ENCODE measurements around the gene BEND2.
"Not testable (repeated sequence)": the region's sequence is repeated elsewhere in the genome, so short reads cannot be mapped to it uniquely, and the experiment has no call there.

Gene BEND2

DNA sequence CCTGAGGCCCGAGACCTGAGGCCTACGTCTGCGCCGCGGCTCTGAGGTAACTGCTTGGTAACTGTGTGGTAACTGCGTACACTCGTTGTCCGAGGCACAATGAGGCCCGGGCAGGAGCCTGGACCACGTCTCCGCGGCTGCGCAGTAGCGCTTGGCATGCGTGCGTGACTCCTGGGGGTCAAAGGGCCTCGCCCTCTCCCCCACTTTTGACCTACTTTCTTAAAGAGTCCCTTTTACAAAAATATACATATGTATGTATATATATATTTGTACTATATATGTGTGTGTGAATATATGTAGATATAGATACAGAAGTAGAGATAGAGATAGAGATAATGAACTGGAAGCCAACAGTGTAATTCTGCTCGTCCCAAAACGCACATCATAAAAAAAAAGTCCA lies at the start of gene BEND2:
BEND2 (minus strand) TSS at position 101 of the 400 bp plus-strand sequence. CDS start 136 bp downstream, outside the sequence.
- no peak within 1 kb of the TSS for H3K27ac ChIP-seq (ENCODE audit: low read depth, low read length)
- H3K27me3 ChIP-seq (ENCODE audit: control insufficient read depth, low read length), result no peaks in the 10 kb centered on the region
- no peaks in the 10 kb centered on the region for H3K9me2 ChIP-seq (replicated peaks; ENCODE audit: control insufficient read depth, low read length)
- no peaks in the 10 kb centered on the region for H3K9me3 ChIP-seq (ENCODE audit: control insufficient read depth, insufficient read depth, low read length)
- H3K36me3 ChIP-seq (ENCODE audit: control insufficient read depth, low read length), result no peaks in the 10 kb centered on the region
- H4K20me1 ChIP-seq (ENCODE audit: control insufficient read depth, insufficient read depth, low read depth, low read length), result no peaks in the 10 kb centered on the region
- no peaks in the 10 kb centered on the region for H3K79me2 ChIP-seq (ENCODE audit: control insufficient read depth, low read length)
- H3F3A ChIP-seq (ENCODE audit: control insufficient read depth, insufficient read depth), result no peaks in the 10 kb centered on the region
- no peaks in the 10 kb centered on the region for H3K4me1 ChIP-seq (ENCODE audit: control insufficient read depth, low read length)
- no peak within 1 kb of the TSS for H3K4me2 ChIP-seq (ENCODE audit: low read length)
- no peak within 1 kb of the TSS for H3K4me3 ChIP-seq (ENCODE audit: low read length)
- no peak for TF ChIP-seq EZH2phosphoT487 (IDR thresholded peaks at IDR 0.05; ENCODE audit: borderline replicate concordance, low read length)
- TF ChIP-seq, protein P1, sequence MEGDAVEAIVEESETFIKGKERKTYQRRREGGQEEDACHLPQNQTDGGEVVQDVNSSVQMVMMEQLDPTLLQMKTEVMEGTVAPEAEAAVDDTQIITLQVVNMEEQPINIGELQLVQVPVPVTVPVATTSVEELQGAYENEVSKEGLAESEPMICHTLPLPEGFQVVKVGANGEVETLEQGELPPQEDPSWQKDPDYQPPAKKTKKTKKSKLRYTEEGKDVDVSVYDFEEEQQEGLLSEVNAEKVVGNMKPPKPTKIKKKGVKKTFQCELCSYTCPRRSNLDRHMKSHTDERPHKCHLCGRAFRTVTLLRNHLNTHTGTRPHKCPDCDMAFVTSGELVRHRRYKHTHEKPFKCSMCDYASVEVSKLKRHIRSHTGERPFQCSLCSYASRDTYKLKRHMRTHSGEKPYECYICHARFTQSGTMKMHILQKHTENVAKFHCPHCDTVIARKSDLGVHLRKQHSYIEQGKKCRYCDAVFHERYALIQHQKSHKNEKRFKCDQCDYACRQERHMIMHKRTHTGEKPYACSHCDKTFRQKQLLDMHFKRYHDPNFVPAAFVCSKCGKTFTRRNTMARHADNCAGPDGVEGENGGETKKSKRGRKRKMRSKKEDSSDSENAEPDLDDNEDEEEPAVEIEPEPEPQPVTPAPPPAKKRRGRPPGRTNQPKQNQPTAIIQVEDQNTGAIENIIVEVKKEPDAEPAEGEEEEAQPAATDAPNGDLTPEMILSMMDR (IDR thresholded peaks at IDR 0.05; ENCODE audit: low read depth, low read length, poor library complexity, severe bottlenecking), result no peak

DNA sequence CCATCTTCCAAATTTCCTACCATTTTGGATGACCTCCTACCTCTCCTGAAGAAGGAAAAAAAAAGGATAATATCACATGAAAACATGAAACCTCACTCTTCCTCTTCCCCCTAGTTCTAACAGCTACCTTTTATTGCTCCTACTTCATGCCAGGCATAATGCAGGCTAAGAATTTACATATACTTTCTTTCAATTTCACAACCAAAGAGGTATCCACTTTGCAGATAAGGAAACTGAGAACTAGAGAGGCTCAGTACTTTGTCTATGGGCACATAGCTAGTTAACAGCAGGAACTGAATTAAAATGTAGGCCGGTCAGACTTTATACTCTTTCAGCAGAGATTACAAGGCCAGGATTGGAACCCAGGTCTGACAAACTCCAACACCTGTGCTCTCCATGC lies 34.4 kb upstream of the BEND2 start:
- Histone ChIP-seq H3K4me2 (ENCODE audit: low read length) (no peak overlapping the region), H4K20me1 (ENCODE audit: control insufficient read depth, insufficient read depth, low read depth, low read length) (no peaks in the 10 kb centered on the region), H3K36me3 (ENCODE audit: control insufficient read depth, low read length) (no peaks in the 10 kb centered on the region), H3F3A (ENCODE audit: control insufficient read depth, insufficient read depth) (no peaks in the 10 kb centered on the region), H3K27ac (ENCODE audit: low read depth, low read length) (no peak overlapping the region), H3K4me3 (ENCODE audit: low read length) (no peak overlapping the region), H3K4me1 (ENCODE audit: control insufficient read depth, low read length) (no peaks in the 10 kb centered on the region), H3K9me3 (ENCODE audit: control insufficient read depth, insufficient read depth, low read length) (no peaks in the 10 kb centered on the region), H3K79me2 (ENCODE audit: control insufficient read depth, low read length) (no peaks in the 10 kb centered on the region), H3K9me2 (replicated peaks; ENCODE audit: control insufficient read depth, low read length) (no peaks in the 10 kb centered on the region), H3K27me3 (ENCODE audit: control insufficient read depth, low read length) (no peaks in the 10 kb centered on the region)
- TF ChIP-seq, protein P1 (IDR thresholded peaks at IDR 0.05; ENCODE audit: low read depth, low read length, poor library complexity, severe bottlenecking), result no peak
- no peak for TF ChIP-seq EZH2phosphoT487 (IDR thresholded peaks at IDR 0.05; ENCODE audit: borderline replicate concordance, low read length)

DNA sequence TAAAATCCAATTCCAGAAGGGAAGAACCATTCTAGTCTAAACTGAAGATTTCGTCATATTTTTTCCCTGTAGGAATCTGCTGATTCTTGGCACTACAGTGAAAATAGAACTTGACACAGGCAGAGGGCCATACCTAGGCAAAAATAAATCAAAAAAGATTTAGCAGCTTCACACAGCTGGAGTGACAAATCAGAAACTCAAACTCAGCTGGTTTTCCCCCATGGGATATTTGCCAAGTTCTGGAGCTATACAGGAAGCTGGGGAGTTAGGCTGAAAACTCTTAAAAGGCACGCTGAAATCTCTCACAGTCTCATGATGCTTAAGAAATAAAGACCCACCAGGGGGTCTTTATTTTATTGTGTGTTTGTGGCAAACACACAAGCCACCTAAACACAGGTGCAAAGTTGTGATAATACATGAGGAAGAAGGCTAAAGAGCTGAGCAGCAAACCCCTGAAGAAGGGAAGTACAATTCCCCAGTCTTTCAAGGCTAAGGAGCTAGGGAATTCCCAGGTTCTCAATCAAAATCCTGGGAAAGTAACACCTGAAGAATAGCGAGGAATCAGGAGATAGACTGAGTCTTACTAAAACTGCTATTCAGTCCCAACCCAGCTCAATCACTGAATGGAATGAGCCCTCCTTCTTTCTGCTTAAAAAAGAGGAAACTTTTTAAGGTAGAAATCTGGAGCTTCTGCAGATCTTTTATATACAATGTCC lies 32.1 kb upstream of the BEND2 start:
- Histone ChIP-seq H3K27ac (ENCODE audit: low read depth, low read length) (no peak overlapping the region), H3K9me2 (replicated peaks; ENCODE audit: control insufficient read depth, low read length) (no peaks in the 10 kb centered on the region), H3K27me3 (ENCODE audit: control insufficient read depth, low read length) (no peaks in the 10 kb centered on the region)

DNA sequence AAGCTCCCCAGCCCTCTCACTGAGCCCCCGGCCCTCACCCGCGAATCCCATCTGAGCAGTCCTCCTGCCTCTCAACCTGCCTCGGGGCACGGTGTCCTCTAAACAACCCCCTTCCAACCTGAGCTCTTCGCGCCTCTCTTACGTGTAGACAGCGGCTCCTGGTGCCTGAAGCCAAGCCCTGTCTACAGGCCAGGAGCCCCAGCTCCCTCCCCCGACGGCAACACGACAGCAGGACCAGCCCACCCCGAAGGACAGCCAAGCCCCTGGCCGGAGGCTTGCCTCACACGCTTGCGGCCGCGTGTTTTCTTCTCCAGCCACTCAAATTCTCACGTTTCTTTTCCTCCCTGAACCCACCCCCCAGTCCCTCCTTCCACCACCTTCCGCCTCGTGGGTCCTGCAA lies 9.0 kb upstream of the BEND2 start:
- not testable (repeated sequence) for H3K27ac ChIP-seq (ENCODE audit: low read depth, low read length); H4K20me1 ChIP-seq (ENCODE audit: control insufficient read depth, insufficient read depth, low read depth, low read length)

More for the DNA sequence above, 32.1 kb upstream of the BEND2 start:
- no peaks in the 10 kb centered on the region for H3K4me1 ChIP-seq (ENCODE audit: control insufficient read depth, low read length)
- no peaks in the 10 kb centered on the region for H3K36me3 ChIP-seq (ENCODE audit: control insufficient read depth, low read length)
- no peaks in the 10 kb centered on the region for H4K20me1 ChIP-seq (ENCODE audit: control insufficient read depth, insufficient read depth, low read depth, low read length)
- H3K4me3 ChIP-seq (ENCODE audit: low read length), result no peak overlapping the region
- H3K4me2 ChIP-seq (ENCODE audit: low read length), result no peak overlapping the region
- H3K79me2 ChIP-seq (ENCODE audit: control insufficient read depth, low read length), result no peaks in the 10 kb centered on the region
- no peaks in the 10 kb centered on the region for H3F3A ChIP-seq (ENCODE audit: control insufficient read depth, insufficient read depth)
- TF ChIP-seq, protein P1 (IDR thresholded peaks at IDR 0.05; ENCODE audit: low read depth, low read length, poor library complexity, severe bottlenecking), result no peak
- H3K9me3 ChIP-seq (ENCODE audit: control insufficient read depth, insufficient read depth, low read length), result no peaks in the 10 kb centered on the region

More for the DNA sequence above, 9.0 kb upstream of the BEND2 start:
- H3K4me2 ChIP-seq (ENCODE audit: low read length); H3K36me3 ChIP-seq (ENCODE audit: control insufficient read depth, low read length); H3F3A ChIP-seq (ENCODE audit: control insufficient read depth, insufficient read depth); H3K79me2 ChIP-seq (ENCODE audit: control insufficient read depth, low read length); H3K4me1 ChIP-seq (ENCODE audit: control insufficient read depth, low read length); H3K9me2 ChIP-seq (replicated peaks; ENCODE audit: control insufficient read depth, low read length); H3K4me3 ChIP-seq (ENCODE audit: low read length); H3K27me3 ChIP-seq (ENCODE audit: control insufficient read depth, low read length); H3K9me3 ChIP-seq (ENCODE audit: control insufficient read depth, insufficient read depth, low read length): not testable (repeated sequence)

Measured in DOHH2 (cell line).